ENCODE data around the gene OR56A3.
"Not testable (repeated sequence)": the region's sequence is repeated elsewhere in the genome, so short reads cannot be mapped to it uniquely, and the experiment has no call there.

Gene OR56A3

DNA sequence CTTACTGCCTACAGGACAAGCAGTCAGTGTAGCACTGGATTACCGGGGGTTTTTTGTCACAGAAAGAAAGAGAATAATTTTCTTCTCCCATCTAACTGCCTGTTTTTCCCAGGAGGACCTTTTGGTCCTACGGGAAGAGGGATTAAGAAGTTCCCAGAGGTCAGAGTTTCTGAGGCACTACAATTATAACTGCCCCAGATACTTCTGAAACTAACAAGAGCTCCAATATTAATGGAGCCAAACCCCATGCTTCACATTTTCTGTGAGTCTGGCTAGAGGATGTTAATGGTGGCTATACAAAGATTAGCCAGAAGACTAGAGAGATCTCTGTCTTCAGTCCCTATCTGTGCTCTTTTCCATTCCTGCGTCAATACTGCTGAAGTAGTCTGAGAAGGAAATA is at the start of gene OR56A3:
OR56A3 (plus strand) TSS at position 301 of the 400 bp plus-strand sequence. CDS start 5,096 bp downstream, outside the sequence.
- DNase-seq (ENCODE audit: low read depth, low spot score), result no peak

GRCh38 chr11:5892908-5893307 is 49.1 kb upstream of the OR56A3 start, which contains the start of gene OR52E5:
Gene OR52E5, plus strand, starts transcription at chr11:5893208. Its CDS starts 7,569 bp downstream, at chr11:5900777.
- no peak for DNase-seq (ENCODE audit: low read depth, low spot score)

DNA sequence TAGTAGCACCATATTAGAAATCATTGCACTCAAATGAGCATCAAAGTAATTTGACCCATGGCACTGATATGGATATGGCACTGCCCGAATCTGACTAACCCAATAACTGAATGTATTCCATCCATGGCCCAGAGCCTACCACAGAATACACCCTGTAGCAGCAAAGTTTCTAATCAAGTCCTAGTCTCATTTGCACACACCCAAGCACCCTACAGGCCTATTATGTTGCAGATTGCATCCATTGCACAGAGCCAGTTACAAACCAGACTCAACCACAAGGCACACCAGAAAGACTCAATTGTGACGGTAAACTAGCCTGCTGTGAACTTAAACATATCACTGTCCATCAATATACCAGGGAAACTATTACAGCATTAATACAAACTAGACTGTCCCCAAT is 42.5 kb upstream of the OR56A3 start:
- no peak for DNase-seq (ENCODE audit: low read depth, low spot score)

DNA sequence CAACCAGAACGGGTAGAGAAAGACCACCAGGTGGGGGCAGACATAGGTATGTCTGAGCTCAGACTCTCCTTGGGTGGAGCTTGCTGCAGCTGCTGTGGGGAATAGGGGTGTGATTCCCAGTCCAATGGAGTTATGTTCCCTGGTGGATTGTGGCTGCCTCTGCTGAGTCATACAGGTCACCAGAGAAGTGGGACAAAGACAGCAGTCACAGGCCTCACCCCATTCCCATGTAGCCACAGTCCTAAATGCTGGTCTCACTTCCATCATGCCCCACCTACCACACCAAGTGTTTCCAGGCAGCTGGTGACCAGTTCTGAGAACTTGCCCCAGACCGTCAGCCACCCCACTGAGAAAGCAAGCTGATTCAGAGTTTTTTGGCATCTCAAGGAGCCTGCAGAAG is 31.5 kb upstream of the OR56A3 start:
- no peak for DNase-seq (ENCODE audit: low read depth, low spot score)

DNA sequence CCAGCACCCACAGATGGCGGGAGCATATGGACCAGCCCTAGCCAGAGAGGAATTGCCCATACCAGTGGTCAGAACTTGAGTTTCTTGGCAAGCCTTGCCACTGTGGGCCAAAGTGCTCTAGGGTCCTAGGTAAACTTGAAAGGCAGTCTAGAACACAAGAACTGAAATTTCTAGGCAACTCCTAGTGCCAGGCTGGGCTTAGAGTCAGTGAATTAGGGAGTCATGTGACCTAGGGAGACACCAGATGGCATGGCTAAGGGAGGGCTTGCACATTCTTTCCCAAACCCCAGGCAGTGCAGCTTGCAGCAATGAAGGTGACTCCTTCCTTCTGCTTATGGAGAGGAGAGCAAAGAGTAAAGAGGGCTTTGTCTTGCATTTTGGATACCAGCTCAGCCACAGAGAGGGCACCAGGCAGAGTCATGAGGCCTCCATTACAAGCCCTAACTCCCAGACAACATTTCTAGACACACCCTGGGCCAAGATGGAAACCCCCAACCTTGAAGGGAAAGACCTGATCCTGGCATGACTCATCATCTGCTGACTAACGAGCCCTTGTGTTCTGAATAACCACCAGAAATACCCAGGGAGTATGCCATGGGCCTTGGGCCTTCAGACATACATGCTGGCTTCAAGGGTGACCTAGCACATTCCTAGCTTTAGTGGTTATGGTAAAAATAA is 19.2 kb upstream of the OR56A3 start:
- no peak for DNase-seq (ENCODE audit: low read depth, low spot score)

DNA sequence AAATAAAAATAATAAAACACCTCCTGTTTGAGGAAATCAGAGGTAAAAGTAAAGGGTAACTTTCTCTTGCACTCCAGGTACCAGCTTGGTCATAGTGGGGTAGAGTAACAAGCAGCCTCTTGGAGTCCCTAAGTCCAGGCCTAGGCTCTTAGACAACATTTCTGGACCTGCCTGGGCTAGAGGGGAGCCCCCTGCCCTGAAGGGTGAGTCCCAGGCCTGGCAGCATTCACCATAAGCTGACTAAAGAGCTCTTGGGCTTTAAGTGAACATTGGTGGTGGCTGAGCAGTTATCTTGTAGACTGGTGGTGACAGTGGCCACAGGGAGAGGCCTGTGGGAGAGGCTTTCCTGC is 18.6 kb upstream of the OR56A3 start:
- no peak for DNase-seq (ENCODE audit: low read depth, low spot score)

DNA sequence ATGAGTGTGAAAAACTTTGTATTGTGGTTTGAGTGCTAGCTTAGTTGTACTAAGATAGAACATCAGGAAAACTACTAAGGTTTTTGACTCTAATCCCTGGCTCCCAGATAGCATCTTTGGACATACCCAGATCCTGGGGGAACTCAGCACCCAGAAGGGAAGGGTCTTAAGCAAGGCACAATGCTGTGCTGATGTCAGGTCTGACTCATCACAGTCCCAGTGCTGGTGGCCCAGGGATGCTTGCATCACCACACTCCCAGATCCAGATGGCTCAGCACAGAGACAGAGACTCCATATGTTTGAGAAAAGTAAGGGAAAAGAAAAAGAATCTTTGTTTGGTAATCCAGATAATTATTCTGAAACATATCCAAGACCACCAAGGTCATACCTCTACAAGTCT is 18.3 kb upstream of the OR56A3 start:
- DNase-seq (ENCODE audit: low read depth, low spot score), result no peak

DNA sequence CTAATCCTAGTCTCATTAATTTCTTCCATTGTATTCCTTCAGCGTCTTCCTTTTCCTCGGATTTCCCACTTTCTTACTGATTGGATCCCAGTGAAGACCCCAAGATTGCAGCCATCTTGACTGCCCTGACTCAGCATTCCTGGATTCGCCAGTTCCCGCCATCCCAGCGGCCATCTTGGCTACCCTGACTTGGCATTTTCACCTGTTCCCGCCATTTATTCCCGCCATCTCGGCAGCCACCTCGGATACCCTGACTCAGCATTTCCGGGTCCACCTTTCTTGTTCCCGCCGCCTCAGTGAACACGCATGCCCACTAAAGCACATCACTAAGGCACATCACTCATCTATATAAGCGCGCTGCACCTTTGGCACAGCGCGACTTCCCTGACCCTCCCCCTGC is 13.8 kb upstream of the OR56A3 start:
- no peak for DNase-seq (ENCODE audit: low read depth, low spot score)

- no peak for DNase-seq (ENCODE audit: low read depth, low spot score)
These were observed 13.2 kb upstream of the OR56A3 start for GRCh38 chr11:5928811-5929210.

GRCh38 chr11:5929571-5930368 is 12.3 kb upstream of the OR56A3 start:
- no peak for DNase-seq (ENCODE audit: low read depth, low spot score)

DNA sequence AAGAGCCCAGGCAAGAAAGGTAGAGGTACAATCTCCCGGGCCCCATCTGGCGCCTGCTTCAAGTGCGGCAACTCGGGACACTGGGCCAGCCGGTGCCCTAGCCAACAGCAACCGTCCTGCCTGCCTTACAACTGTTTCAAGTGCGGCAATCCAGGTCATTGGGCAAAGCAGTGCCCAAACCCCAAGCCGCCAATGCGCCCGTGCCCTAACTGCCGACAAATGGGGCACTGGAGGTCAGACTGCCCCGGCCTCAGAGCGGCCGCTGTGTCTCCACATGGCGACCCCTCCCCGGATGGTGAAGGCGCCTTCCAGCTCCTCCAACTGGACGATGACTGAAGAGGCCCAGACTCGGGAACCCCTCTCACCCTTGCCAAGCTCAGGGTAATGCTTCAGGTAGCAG is 11.4 kb upstream of the OR56A3 start:
- no peak for DNase-seq (ENCODE audit: low read depth, low spot score)

DNA sequence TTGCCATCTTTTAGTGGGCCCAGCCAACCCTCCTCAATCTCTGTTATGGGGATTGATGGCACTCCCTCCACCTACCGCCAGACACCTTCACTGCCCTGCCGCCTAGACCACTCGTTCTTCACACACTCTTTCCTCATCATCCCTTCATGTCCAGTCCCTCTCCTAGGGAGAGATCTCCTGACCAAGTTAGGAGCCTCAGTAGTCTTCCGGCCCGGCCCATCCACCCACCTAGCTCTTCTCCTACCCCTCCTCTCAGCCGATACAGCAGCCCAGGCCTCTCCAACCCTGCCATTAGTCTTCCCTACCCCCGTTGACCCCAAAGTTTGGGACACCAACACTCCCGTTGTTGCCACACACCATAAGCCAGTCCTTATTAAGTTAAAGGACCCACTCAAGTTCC is 11.0 kb upstream of the OR56A3 start:
- DNase-seq (ENCODE audit: low read depth, low spot score), result no peak

- DNase-seq (ENCODE audit: low read depth, low spot score), result no peak
These were observed 9.4 kb upstream of the OR56A3 start for GRCh38 chr11:5932671-5933070.

DNA sequence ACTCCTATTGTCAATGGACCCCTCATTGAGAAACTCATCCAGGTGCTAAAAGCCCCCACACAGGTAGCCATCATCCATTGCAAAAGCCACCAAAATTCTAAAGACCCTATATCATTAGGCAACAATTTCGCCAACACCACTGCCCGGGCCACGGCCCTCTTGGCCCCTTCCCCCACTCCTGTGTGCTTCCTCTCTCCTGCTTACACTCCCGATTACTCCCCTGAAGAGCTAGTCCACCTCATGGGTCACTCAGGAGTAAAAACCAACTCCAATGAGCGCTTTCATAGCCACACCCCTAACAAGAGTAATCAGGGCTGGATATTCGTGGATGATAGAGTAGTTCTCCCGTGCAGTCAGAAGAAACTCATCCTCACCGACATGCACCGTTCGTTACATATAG is 8.9 kb upstream of the OR56A3 start:
- DNase-seq (ENCODE audit: low read depth, low spot score), result no peak

DNA sequence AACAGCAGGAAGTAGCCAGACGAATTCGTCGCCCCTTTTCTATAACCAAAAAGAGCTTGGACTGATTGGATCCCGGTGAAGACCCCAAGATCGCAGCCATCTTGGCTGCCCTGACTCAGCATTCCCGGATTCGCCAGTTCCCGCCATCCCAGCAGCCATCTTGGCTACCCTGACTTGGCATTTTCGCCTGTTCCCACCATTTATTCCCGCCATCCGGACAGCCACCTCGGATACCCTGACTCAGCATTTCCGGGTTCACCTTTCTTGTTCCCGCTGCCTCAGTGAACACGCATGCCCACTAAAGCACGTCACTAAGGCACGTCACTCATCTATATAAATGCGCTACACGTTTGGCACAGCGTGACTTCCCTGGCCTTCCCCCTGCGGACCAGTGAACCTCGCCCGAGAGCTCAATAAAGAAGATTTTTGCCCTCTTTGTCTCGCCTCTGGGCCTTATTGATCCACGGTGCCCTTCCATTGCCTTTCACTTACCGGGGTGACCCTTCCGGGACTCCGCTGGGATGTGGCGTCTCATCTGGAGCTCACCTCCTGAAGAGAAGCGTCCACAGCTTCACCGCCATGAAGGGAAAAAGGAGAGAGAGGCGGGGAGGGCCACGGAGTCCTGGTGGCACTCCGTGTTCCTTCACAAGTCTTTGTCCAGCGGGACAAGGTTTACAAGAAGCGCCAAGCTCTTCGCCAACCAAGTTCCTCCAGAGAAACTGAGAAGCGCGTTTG is 4.0 kb upstream of the OR56A3 start:
- no peak for DNase-seq (ENCODE audit: low read depth, low spot score)

- no peak for DNase-seq (ENCODE audit: low read depth, low spot score)
These were observed 3.5 kb upstream of the OR56A3 start for GRCh38 chr11:5938603-5938965.

DNA sequence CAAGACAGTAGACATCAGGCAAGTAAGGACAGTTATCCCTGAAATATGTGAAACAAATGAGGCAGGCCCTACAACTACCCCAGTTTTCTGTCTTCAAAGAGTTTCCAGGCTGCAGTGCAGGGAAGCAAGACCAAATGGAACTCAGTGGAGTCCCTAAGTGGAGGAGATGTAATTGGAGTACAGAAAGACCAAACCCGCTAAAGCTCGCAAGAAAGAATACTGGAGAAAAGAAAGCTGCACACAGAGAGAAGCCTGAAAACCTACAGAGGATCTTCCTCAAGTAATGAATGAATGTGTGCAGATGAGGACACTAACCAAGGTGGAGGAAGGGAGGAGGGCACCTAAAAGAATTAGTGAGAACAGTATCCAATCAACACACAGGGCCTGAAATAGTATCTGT is 1.3 kb upstream of the OR56A3 start:
- no peak for DNase-seq (ENCODE audit: low read depth, low spot score)

DNA sequence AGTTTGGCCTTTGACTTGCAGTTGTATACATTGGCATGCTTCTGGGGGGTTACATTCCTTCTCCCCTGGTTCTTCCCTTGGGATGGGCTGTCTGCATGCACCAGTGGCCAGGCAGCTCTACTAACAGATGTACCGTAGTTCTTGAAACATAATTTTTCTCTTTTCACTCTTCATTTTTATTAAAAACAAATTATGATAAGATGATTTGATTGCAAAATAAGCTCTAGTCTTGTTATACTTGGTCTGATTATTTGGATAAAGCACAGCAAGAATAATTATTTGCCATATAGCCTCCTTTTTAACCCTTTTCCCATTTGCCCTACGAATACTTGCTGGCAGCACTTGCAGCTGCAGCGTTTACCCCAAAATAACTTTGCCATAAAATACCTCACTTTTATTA is 13.5 kb downstream of the OR56A3 start:
- no peak for DNase-seq (ENCODE audit: low read depth, low spot score)

DNA sequence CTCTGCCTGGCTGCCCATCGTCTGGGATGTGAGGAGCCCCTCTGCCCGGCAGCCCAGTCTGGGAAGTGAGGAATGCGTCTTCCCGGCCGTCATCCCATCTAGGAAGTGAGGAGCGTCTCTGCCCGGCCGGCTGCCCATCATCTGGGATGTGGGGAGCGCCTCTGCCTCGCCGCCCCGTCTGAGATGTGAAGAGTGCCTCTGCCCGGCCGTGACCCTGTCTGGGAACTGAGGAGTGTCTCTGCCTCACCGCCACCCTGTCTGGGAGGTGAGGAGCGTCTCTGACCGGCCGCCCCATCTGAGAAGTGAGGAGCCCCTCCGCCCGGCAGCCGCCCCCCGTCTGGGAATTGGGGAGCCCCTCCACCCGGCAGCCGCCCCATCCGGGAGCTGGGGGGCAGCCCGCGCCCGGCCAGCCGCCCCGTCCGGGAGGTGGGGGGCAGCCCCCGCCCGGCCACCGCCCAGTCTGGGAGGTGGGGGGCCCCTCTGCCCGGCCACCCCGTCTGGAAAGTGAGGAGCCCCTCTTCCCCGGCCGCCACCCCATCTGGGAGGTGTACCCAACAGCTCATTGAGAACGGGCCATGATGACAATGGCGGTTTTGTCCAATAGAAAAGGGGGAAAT is 18.8 kb downstream of the OR56A3 start:
- not testable (repeated sequence) for DNase-seq (ENCODE audit: low read depth, low spot score)

GRCh38 chr11:5966958-5967357 is 24.9 kb downstream of the OR56A3 start:
- no peak for DNase-seq (ENCODE audit: low read depth, low spot score)

GRCh38 chr11:5967708-5968107 is 25.7 kb downstream of the OR56A3 start:
- no peak for DNase-seq (ENCODE audit: low read depth, low spot score)

GRCh38 chr11:5968394-5968793 is 26.3 kb downstream of the OR56A3 start, which contains the start of gene OR56A5:
Gene OR56A5, minus strand, starts transcription at chr11:5968494. Its CDS starts 0 bp downstream, at chr11:5968494.
- DNase-seq (ENCODE audit: low read depth, low spot score), result no peak
